ENCODE measurements around the gene STAU1.

DNA sequence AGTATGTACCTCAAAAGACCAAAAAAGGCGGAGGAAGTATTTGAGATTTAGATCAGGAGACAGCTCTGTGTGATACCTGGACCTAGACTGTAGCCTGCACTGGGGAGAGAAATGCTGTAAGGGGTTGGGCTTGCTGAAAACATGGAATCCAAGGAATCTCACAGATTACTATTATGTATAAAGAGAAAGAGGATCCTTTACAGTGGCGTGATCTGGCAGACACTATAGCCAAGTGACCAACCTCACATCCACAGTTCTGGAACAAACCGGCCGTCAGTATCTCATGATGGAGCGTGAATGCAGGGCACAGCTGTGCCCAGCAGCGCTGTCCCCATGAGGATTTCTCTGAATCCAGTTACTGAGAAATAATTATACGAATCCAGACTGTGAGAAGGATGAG, 43.3 kb upstream of the STAU1 start:
- TF ChIP-seq EZH2 (IDR thresholded peaks at IDR 0.05) (no peak), POLR2AphosphoS5 (IDR thresholded peaks at IDR 0.05; ENCODE audit: borderline replicate concordance, low read depth, low read length) (no peak), FOXP2 (optimal IDR thresholded peaks at IDR 0.05; ENCODE audit: control extremely low read depth, extremely low read length, insufficient read depth) (no peak)
